ENCODE measurements around the gene XAGE1B. TPM values are rescaled to one million over a fixed set of nuclear protein-coding genes. Genes with fewer than 3 reads are reported as not detected.

XAGE1B gene
- total RNA-seq, 1 experiment from 2014 or later, result 1.9 TPM

Other genes with a start within 250 kb of the XAGE1B start
- not detected in 2 replicates for gene XAGE2, start 148.0 kb downstream of the XAGE1B start, total RNA-seq (2014; rRNA removed; shearing (Covaris generic))
- 1.9 TPM in 1 of 2 replicates, not detected in the other for gene XAGE1A, start 21.3 kb downstream of the XAGE1B start, total RNA-seq (2014; rRNA removed; shearing (Covaris generic))
- not detected in 2 replicates for gene SSX7, start 137.8 kb upstream of the XAGE1B start, total RNA-seq (2014; rRNA removed; shearing (Covaris generic))
- gene SSX2, start 190.1 kb upstream of the XAGE1B start, total RNA-seq (2014; rRNA removed; shearing (Covaris generic)), result not detected in 2 replicates
- gene SSX2B, start 234.2 kb upstream of the XAGE1B start, total RNA-seq (2014; rRNA removed; shearing (Covaris generic)), result 2.5 and 3.7 TPM in 2 replicates